Measurements from ENCODE around the gene NHERF1.

- TF ChIP-seq CTCF (conservative IDR thresholded peaks at IDR 0.05; ENCODE audit: low read length): peak; percentile 70
- no peak for TF ChIP-seq EZH2phosphoT487 (IDR thresholded peaks at IDR 0.05; ENCODE audit: borderline replicate concordance, low read depth, low read length)
These were observed at the start of gene NHERF1 for GRCh38 chr17:74748529-74749278.

Data from OCI-LY7 (cell line).